Karpas-422 (cell line): ENCODE measurements around the gene SCARB1. TPM values are rescaled to one million over a fixed set of nuclear protein-coding genes. Genes with fewer than 3 reads are reported as not detected.

Experiments used
- DNase-seq: peaks from one replicate; pipeline ENCODE4 v3.0.0-alpha.2; 2015
- H2AFZ ChIP-seq: fragments of 200-600 bp; sonication (generic); 2 replicates; pipeline ENCODE4 v1.6.1; 2014; ENCODE audit warnings: antibody characterized with exemption, low read length, mixed read lengths
- H3K27ac ChIP-seq: fragments of 200-600 bp; sonication (generic); 2 replicates; pipeline ENCODE4 v1.5.1; 2014; ENCODE audit warnings: mild to moderate bottlenecking, low read length, moderate library complexity
- H3K27me3 ChIP-seq: fragments of 200-600 bp; sonication (generic); 2 replicates; pipeline ENCODE4 v1.6.1; 2014; ENCODE audit warnings: low read length, mixed read lengths
- H3K36me3 ChIP-seq: fragments of 200-600 bp; sonication (generic); 2 replicates; pipeline ENCODE4 v1.6.1; 2014; ENCODE audit warnings: low read length, mixed read lengths; ENCODE audit not compliant: insufficient read depth
- H3K4me1 ChIP-seq: fragments of 200-600 bp; sonication (generic); 2 replicates; pipeline ENCODE4 v1.6.1; 2014; ENCODE audit warnings: mild to moderate bottlenecking, low read length, mixed read lengths
- H3K4me2 ChIP-seq: fragments of 200-600 bp; sonication (generic); 2 replicates; pipeline ENCODE4 v1.6.1; 2014; ENCODE audit warnings: low read length, low read depth, mild to moderate bottlenecking; ENCODE audit not compliant: poor library complexity, severe bottlenecking
- H3K4me3 ChIP-seq: fragments of 200-600 bp; sonication (generic); 2 replicates; pipeline ENCODE4 v1.5.1; 2014; ENCODE audit warnings: mild to moderate bottlenecking, antibody characterized with exemption, low read length, mixed read lengths
- H3K79me2 ChIP-seq: fragments of 200-600 bp; sonication (generic); 2 replicates; pipeline ENCODE4 v1.6.1; 2014; ENCODE audit warnings: mild to moderate bottlenecking, low read length, mixed read lengths
- H3K9ac ChIP-seq: fragments of 200-600 bp; sonication (generic); 2 replicates; pipeline ENCODE4 v1.6.0; 2014; ENCODE audit warnings: low read length
- H3K9me2 ChIP-seq: fragments of 200-600 bp; sonication (generic), shearing (Covaris generic); replicated peaks from 2 replicates; pipeline ENCODE4 v1.6.0; 2014; ENCODE audit warnings: mild to moderate bottlenecking, low read length, moderate library complexity; ENCODE audit not compliant: insufficient read depth
- H3K9me3 ChIP-seq: fragments of 300-700, 200-600 bp; sonication (generic); 2 replicates; pipeline ENCODE4 v1.6.1; 2014; ENCODE audit warnings: low read length, mixed read lengths
- H4K20me1 ChIP-seq: fragments of 200-600 bp; sonication (generic); 2 replicates; pipeline ENCODE4 v1.6.1; 2014; ENCODE audit warnings: mild to moderate bottlenecking, antibody characterized with exemption, low read length, low read depth; ENCODE audit not compliant: insufficient read depth
- total RNA-seq: library from RNA; depleted of rRNA; stranded (reverse); fragments of >200 nt; shearing (Covaris generic); gene quantifications from 2 replicates; pipeline ENCODE4 v1.2.3, GENCODE V29; 2014; ENCODE audit warnings: low replicate concordance

The SCARB1 gene
- total RNA-seq, 1 experiment from 2014 or later = 91.7 TPM

DNA sequence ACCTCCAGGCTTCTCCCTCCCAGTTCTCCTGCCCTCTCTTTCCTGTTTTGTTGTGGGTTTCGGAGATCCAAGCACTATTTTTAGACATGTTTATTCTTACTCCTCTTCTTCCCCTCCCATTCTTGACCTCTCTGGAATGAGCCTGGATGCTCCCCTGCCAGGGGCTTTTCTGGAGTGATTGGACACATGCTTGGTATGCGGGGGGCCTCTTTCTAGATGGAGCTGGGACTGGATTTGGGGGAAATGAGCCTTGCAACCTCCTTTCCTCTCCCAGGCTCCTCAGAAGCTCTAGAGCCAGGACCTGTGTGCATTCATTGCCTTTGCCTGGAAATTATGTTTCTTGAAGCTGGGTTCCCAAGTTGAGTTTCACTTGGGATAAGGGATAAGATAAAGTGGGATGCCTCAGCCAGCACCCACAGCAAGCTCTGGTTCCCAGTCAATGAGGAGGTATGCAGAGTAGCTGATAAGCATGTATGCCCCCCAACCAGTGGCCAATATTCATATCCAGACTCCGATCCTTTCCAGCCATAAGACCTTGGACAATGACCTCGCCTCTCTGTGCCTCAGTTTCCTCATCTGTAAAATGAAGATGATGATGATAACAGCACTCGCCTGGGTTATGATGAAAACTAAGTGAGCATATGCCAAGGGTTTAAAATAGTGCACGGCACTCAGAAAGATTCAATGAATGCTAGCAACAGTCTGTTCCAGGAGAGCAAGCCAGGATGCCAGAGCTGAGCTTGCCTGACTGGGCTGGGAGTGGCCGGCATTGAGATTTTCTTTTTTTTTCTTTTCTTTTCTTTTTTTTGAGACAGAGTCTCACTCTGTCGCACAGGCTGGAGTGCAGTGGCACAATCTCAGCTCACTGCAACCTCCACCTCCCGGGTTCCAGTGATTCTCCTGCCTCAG, 97.8 kb downstream of the SCARB1 start:
- Histone ChIP-seq H4K20me1 (no peaks in the 10 kb centered on the region), H3K9ac (no peak overlapping the region), H3K27me3 (no peaks in the 10 kb centered on the region), H3K4me2 (no peak overlapping the region), H3K4me3 (no peak overlapping the region), H3K36me3 (no peaks in the 10 kb centered on the region; the same call in 1 of the 2 replicates), H3K27ac (peak overlapping the region; percentile 93), H2AFZ (no peak overlapping the region), H3K9me2 (no peaks in the 10 kb centered on the region), H3K79me2 (no peaks in the 10 kb centered on the region), H3K4me1 (peaks cover 40% of the 10 kb centered on the region), H3K9me3 (peaks cover 16% of the 10 kb centered on the region)
- no peak for DNase-seq

DNA sequence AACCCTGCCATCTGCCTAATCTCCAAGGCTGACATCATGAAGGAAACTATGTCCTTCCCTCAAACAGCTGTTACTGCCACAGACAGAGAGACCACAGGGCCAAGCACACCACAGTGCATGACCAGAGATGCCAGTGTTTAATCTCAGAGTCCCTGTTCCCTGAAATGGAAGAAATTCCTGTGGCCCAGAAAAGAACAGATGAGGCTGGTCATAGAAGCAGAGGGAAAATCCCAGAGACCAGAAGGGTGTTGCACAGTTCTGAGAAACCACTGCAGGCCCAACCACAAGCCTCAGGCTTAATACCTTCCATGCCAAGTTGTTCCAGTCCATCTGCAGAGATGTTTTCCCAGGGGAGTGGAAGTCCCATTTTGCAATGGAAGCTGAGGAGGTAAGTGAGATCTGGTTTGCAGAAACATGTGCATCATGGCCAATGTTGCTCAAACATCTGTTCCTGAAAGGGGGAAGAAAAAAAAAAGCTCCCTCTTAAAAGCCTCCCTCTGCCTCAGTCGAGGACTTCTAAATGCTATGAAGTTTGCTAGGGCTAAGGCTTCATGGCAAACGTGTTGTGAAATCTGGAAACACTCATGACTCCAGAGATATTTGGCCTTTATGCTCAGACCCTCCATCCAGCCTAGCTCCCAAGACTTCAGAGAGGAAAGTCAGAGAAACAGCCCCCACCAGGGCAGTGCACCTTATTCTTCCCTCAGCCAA, 98.6 kb downstream of the SCARB1 start:
- Histone ChIP-seq H3K36me3 (no peaks in the 10 kb centered on the region; the same call in 1 of the 2 replicates), H3K9me2 (no peaks in the 10 kb centered on the region), H3K4me3 (no peak overlapping the region), H3K27me3 (no peaks in the 10 kb centered on the region), H3K4me1 (peaks cover 40% of the 10 kb centered on the region), H3K4me2 (no peak overlapping the region), H3K9ac (no peak overlapping the region), H4K20me1 (no peaks in the 10 kb centered on the region), H3K79me2 (no peaks in the 10 kb centered on the region), H3K27ac (0 out of 2 replicates have a peak overlapping the region, but pooled peaks have one; percentile 93), H3K9me3 (peaks cover 16% of the 10 kb centered on the region), H2AFZ (no peak overlapping the region)
- no peak for DNase-seq

DNA sequence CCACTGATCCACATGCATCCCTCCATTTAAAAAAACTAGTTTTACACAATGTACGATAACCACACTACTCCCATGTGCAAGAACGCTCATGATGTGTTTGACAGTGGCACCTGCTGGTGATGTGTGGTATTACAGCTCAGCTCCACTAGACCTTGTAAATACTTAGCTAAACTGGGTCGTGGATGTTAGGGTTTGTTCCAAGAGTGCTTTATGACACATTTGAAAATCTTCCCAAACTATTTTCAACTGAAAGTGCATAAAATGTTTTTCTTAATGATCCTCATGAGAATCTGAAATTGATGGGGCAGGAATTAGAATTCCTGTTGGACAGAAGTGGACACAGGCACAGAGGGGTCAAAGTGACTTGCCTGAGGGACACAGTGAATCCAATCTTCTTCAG, 99.2 kb downstream of the SCARB1 start:
- no peaks in the 10 kb centered on the region for H4K20me1 ChIP-seq
- peak; percentile 95 for DNase-seq
- H3K9me3 ChIP-seq = peaks cover 16% of the 10 kb centered on the region
- no peak overlapping the region for H2AFZ ChIP-seq
- H3K9me2 ChIP-seq = no peaks in the 10 kb centered on the region
- no peaks in the 10 kb centered on the region for H3K79me2 ChIP-seq
- no peak overlapping the region for H3K27ac ChIP-seq
- H3K4me2 ChIP-seq = no peak overlapping the region
- no peak overlapping the region for H3K9ac ChIP-seq
- H3K27me3 ChIP-seq = no peaks in the 10 kb centered on the region
- no peaks in the 10 kb centered on the region; the same call in 1 of the 2 replicates for H3K36me3 ChIP-seq
- no peak overlapping the region for H3K4me3 ChIP-seq
- H3K4me1 ChIP-seq = peaks cover 45% of the 10 kb centered on the region

DNA sequence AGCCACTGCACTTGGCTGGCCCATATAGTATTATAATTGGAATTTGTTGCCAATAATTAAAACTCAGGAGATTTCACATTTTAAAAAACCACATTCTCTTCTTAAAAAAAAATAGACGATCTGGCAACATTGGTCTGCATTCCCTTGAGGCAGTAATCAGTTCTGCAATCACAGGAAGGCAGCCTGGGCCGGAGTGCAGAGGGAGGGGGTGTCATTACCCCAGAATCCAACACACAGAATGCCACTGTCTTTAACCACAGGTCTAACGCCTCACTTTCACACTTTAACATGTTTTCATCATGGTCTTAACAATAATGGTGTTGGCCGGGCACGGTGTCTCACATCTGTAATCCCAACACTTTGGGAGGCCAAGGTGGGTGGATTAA, 100.1 kb downstream of the SCARB1 start:
- Histone ChIP-seq H3K27ac (peak overlapping the region; percentile 28; the same call in 1 of the 2 replicates), H3K4me3 (no peak overlapping the region), H3K9me2 (no peaks in the 10 kb centered on the region), H3K9me3 (peaks cover 16% of the 10 kb centered on the region), H3K79me2 (no peaks in the 10 kb centered on the region), H3K9ac (no peak overlapping the region), H2AFZ (no peak overlapping the region), H3K36me3 (no peaks in the 10 kb centered on the region; the same call in 1 of the 2 replicates), H4K20me1 (no peaks in the 10 kb centered on the region), H3K27me3 (no peaks in the 10 kb centered on the region), H3K4me1 (peaks cover 54% of the 10 kb centered on the region), H3K4me2 (no peak overlapping the region)
- DNase-seq = no peak

DNA sequence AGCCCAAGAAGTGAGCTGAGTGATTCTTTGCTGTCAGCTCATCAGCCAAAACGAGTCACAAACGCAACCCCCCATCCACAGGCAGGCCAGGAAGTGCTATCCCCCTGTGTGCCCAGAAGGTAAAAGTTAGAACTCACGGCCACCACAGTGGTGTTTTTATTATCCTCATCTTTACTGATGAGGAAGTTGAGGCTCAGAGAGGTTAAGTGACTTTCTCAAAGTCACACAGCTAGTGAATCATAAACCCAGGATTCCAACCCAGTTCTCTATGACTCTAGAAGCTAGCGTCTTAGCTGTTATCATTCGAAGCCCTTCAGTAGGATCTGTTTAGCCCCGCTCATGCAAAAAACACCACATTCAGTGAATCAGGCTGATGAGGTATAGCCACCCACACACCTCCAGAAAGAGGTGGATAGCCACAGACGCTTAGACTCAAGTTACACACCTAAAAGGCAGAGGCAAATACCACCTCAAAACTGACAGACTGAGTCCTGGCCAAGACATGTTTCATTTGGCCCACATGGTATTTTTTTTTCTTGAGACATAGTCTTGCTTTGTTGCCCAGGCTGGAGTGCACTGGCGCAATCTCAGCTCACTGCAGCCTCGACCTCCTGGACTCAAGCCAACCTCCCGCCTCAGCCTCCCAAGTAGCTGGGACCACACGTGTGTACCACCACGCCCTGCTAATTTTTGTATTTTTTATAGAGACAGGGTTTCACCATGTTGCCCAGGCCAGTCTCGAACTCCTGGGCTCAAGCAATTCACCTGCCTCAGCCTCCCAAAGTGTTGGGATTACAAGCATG, 100.7 kb downstream of the SCARB1 start:
- Histone ChIP-seq H3K36me3 (no peaks in the 10 kb centered on the region; the same call in 1 of the 2 replicates), H3K4me3 (no peak overlapping the region), H3K9me2 (no peaks in the 10 kb centered on the region), H3K27me3 (no peaks in the 10 kb centered on the region), H3K79me2 (no peaks in the 10 kb centered on the region), H3K9me3 (peaks cover 16% of the 10 kb centered on the region), H3K27ac (peak overlapping the region; percentile 98; the same call in 1 of the 2 replicates), H3K4me2 (no peak overlapping the region), H3K4me1 (peaks cover 60% of the 10 kb centered on the region), H2AFZ (no peak overlapping the region), H3K9ac (no peak overlapping the region), H4K20me1 (no peaks in the 10 kb centered on the region)
- DNase-seq = no peak

DNA sequence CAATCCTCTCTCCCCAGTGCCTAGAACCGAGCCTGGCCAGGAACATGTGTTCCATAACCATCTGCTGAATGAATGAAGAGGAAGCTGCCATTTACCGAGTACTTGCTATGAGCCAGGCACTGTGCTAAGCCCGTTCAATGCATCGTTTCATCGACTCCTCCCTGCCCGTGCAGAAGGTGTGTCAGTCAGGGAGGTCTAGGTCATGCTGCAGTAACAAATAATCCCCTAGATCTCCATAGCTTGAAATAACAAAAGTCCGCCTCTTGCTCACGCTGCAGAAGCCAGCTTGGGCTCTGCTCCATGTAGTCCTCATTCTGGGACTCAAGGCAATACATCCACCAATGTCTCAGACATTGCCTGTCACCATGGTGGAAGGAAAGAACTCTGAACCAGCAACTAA, 101.3 kb downstream of the SCARB1 start:
- H3K9me3 ChIP-seq = peaks cover 17% of the 10 kb centered on the region
- H3K9ac ChIP-seq = no peak overlapping the region
- no peaks in the 10 kb centered on the region for H3K9me2 ChIP-seq
- H3K27me3 ChIP-seq = no peaks in the 10 kb centered on the region
- peaks cover 64% of the 10 kb centered on the region for H3K4me1 ChIP-seq
- no peak overlapping the region for H2AFZ ChIP-seq
- peaks cover under 1% of the 10 kb centered on the region; the same call in 1 of the 2 replicates for H3K36me3 ChIP-seq
- H3K4me3 ChIP-seq = no peak overlapping the region
- H3K4me2 ChIP-seq = peak overlapping the region; percentile 7
- peak overlapping the region; percentile 98 for H3K27ac ChIP-seq
- H4K20me1 ChIP-seq = no peaks in the 10 kb centered on the region
- no peaks in the 10 kb centered on the region for H3K79me2 ChIP-seq
- DNase-seq = no peak

DNA sequence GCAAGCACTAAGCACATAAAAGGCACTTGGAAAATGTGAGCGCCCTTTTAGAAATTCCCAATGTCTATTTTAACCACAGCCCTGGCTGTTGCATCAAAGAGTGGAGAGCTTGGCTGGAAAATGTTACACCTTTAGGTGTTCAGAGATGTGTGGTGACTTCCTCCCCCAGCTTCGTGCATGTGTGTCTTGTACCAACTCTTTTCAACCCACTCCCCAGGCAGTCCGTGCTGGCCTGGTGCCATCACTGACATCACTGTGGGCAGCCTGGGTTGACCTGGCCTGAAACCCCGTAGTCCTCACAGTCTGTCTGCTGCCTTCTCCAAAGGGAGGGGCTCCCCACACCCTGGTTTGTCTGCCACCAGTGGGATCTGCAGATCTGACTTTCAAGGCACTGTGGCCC, 101.8 kb downstream of the SCARB1 start:
- no peak overlapping the region for H3K4me3 ChIP-seq
- peak overlapping the region; percentile 98 for H3K27ac ChIP-seq
- peak overlapping the region; percentile 32 for H3K9ac ChIP-seq
- H4K20me1 ChIP-seq = no peaks in the 10 kb centered on the region
- H3K9me2 ChIP-seq = no peaks in the 10 kb centered on the region
- peaks cover 64% of the 10 kb centered on the region for H3K4me1 ChIP-seq
- peaks cover 22% of the 10 kb centered on the region for H3K9me3 ChIP-seq
- no peak for DNase-seq
- H2AFZ ChIP-seq = no peak overlapping the region
- peaks cover 5% of the 10 kb centered on the region; the same call in 1 of the 2 replicates for H3K36me3 ChIP-seq
- H3K4me2 ChIP-seq = peak overlapping the region; percentile 7
- H3K79me2 ChIP-seq = no peaks in the 10 kb centered on the region
- H3K27me3 ChIP-seq = no peaks in the 10 kb centered on the region
